GM10847 (cell line): ENCODE results near the gene CTNND2.

Experiments used
- POLR2A ChIP-seq: IDR thresholded peaks from 2 replicates; pipeline ENCODE4 v1.6.1; 2011; ENCODE audit not compliant: insufficient read length; ENCODE audit errors: extremely low read depth

Gene CTNND2

DNA sequence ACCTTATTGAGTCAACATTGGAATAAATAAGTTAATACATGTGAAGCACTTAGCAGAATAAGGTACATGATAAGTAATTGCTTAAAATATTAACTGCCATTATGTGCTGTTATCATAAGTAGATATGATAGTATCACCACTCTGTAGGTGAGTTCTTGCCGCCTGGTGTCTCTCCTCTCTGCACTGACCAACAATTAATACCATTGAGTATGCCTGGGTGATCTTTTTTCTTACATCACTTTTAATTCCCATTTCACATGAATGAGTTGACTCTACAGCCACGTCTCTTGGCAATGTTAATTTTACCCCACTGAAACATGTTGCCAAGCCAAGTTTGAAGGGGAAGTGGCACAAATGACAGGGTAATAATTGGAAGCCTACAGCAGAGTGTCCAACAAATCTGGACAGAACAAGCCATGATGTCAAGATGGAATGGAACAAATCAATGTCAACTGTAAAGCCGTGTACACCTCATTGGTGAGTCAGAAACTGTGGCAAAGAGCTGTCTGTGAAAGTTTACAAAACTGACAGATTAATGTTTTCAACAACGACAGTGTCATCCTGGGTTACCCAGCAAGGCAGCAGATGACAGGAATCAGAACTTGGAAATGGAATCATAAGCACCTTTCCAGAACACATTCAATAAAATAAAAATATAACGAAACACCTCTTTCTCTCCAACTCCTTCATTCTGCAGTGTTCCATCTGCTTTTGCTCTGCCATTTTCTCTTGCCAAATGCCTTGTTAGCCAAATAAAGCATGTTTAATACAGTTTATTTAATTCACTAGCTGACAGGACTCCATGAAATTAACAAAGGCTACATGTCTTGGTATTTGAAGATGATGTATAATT lies 330.9 kb downstream of the CTNND2 start:
- no peak for TF ChIP-seq POLR2A

DNA sequence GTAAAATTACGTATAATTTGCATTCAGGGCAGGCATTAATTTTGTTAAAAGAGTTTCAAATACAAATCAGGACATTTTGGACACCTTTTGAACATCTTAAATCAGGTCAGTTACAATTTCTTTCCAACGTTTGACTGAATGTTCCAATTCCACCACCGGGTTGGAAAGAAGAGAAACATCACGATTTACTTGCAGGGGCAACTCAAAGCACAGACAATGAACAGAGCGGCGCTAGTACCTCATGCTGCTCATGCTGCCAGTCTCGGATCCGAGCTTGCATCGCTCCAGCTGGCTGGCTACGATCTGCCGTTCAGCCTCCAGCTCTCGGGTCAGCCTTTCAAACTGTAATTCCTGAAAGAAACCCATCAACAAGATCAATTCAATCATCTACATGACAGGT lies 339.5 kb downstream of the CTNND2 start:
- no peak for TF ChIP-seq POLR2A

DNA sequence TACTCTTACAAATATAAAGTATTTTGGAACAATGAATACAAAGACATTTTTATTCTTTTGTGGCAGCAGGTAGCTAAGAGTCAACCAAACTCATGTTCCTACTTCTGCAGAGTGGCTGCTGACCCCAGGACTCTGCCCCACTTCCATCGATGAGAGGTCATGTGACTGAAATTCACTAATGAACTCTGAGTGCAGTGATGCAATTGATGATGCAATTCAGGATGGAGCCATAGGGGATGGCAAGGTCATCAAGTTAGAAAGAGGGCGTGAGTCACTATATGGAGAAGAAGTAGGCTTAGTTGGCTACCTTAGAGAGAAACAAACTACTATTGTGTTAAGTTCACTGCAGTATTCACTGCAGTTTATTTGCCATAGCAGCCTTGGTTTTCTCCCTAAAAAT lies 340.4 kb downstream of the CTNND2 start:
- TF ChIP-seq POLR2A: no peak

DNA sequence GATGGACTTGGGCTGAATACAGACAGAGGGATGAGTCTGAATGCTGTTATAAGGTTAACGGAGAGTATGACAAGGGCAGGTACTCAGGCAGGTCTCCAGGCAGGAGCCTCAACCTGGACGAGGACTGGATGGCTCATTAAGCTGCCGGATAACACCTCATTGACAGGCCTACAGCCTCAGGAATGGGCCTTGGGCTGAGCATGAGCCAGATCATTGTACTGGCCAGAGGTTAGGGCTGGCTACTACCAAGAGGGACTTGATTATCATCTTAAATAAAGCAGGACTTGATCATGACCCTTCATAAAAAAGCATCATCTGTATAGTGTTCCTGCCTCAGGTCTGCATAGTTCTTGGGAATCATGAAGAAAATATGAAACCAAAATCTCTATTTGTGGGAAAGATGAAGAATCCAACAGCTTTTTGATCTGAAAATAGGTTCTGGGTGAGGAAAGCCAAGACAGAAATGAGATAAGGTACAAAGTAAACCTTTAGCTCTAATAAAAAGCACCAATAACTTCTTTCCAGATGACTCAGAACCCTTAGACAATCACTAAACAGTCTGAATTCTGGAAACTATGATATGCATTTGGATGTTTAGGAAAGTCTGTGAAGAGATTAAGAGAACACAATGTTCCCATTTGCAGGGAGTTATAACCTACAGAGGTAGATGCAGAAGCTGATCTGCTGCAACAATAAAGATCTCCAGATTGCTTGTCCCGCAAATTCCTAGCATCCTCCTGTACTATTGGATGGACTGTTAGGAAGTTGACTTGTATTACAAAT lies 343.1 kb downstream of the CTNND2 start:
- TF ChIP-seq POLR2A: no peak

DNA sequence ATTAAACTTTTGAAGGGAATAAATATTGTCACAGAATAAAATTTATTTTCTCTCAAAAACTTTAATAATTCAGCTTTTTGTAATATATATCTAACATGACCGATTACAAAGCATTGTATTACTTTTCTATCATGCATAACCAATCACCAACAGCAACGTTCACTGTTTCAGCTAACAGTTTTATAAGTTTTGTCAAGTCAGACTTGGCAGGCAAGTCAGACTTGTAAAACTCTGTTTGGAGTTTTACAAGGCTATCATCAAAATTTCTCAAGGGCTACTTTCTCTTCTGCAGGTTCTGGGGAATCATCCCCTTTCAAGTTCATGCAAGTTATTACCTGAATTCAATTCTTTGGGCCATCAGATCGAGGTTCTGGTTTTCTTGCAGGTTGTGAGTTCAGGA lies 347.2 kb downstream of the CTNND2 start:
- TF ChIP-seq POLR2A: no peak

DNA sequence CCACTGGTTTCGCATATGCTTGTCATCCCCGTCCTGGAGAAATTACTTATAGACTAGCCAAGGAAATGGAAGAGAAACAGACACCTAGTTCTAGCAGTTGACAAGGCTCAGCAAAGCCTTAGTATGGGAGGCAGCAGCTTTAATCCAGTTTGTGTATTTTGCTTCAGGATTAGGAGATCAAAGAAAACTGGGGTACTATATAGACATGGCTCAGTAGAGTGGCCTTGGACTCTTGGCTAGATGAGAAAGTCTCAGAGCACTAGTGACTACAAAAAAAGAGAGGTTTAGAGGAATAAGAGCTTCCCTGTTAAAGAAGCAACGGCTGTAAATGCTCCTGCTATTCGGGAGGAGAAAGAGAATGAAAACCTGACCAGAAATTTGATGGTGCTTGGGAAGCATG lies 349.1 kb downstream of the CTNND2 start:
- TF ChIP-seq POLR2A: no peak

DNA sequence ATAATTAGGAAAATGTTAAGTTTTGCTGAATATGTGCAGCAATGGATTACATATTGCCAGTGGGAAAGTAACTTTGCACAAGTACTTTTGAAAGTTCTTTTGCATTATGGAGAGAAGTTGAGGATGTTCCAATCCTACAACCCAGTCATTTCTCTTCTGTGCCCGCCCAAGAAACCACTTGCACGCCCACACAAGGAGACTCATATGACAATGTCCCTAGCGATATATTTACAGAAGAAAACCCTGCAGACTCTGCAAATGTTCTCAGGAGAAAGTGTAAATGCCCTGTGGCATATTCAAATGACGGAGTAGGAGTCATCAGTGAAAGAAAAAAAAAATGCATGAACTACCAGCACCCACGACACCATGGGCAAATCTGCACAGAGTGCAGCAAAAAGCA lies 356.5 kb downstream of the CTNND2 start:
- TF ChIP-seq POLR2A: no peak

DNA sequence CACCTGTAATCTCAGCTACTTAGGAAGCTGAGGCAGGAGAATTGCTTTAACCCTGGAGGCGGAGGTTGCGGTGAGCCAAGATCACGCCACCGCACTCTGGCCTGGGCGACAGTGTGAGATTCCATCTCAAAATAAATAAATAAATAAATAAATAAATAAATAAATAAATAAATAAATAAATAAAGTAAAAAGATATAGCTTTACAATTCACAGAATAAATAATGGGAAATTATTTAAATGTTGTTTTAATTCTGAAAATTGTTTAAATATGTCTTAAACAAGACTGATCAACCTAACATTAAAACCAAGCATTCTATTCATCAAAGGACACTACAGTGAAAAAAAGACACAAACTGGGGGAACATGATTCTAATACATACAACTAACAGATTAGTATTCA lies 357.1 kb downstream of the CTNND2 start:
- TF ChIP-seq POLR2A: no peak

DNA sequence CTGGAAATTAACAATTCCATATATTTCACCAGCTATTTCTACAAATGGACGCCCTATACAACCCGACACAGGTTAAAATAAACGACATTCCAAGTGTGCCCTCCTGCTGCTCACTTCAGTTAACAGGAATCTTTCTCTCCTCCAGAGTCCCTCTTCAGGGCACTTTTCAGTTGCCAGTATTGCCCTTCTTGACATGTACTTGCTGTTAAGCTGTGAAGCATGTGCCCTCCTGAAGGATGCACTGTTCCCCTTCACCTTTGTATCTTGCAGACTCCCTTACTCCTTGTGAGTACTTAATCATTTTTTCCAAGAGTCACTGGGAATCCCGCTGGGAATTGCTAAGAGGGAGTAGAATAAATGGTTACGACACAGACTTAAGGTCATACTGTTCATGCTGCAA lies 364.1 kb downstream of the CTNND2 start:
- TF ChIP-seq POLR2A: no peak

DNA sequence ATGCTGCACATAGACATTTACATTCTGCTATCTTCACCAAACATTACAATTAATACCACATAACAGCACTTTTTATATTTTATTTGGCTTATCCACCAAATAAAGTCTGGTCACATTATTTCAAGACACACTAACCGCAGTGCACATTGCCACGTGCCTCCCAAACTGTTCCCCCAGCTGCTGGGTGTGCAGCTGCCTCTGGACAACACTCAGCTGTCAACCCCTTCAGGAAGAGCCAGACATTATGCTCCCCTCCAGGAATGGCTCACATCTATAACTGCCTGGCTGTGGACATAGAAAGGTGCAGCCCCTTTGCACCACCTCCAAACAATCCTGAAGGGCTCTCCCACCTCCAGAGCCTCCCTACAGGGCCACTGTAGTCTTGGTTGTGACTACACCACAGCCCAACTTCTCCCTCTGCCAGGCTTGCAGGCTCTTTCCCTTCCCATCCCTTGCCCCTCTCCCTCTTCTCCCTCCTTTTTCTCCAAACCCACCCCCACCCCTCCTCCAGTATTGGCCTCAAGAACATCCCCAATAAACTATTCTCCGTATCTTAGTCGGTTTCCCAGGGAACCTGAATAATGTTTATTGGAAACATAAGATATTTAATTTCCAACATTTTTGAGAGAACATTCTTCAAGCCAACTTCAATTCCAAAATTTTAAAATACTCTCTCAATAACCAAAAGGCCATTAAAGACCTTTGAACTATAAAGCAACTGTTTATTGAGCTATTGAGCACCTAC lies 372.3 kb downstream of the CTNND2 start:
- TF ChIP-seq POLR2A: no peak

DNA sequence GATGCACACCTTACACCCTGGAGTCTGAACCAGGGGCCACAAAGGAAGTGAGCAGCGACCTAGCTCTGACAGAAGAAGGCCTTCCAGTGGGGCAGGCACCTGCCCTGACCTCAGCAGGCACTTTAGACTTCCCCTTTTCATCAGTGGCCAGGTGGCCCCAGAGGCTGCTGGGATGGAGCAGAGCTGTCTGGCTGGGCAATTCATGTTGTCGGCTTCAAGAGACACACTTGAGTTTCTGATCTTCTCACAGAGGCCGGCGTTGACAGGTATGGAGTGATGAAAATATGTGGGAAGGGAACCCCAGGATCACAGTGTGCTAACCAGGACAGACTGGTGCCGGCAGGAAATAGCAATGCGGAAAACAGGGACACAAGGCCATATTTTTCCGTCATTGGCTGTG lies 375.5 kb downstream of the CTNND2 start:
- TF ChIP-seq POLR2A: no peak

DNA sequence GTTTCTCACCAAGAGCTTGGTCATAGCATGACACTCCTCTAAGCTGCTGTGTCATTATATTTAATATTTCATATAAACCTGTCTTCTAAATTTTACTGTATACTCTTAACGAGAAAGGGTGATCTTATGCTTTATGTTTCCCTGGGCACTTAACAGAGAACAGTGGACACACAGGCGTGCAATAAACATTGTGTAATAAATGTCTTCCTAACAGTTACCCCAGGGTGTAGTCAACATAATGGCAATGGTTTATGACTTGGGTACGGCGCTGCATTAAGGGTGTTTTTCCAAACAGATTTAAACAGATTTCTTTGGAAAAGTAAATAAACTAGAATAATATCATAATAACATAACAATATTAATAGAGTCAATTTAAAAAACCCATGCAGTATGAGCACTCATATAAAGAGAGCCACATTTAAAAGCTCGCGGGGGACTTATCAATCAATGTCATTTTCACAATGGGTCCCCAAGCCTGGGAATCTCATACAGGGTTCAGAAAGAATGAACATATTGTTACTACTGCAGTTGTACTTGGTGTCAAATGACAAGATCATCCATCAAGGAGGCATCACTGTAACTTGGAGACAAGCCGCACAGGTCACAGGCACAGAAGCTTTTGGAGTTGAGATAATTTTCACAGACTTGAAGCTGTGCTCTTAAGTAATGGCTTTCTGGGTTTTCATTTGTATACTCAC lies 376.4 kb downstream of the CTNND2 start:
- no peak for TF ChIP-seq POLR2A

DNA sequence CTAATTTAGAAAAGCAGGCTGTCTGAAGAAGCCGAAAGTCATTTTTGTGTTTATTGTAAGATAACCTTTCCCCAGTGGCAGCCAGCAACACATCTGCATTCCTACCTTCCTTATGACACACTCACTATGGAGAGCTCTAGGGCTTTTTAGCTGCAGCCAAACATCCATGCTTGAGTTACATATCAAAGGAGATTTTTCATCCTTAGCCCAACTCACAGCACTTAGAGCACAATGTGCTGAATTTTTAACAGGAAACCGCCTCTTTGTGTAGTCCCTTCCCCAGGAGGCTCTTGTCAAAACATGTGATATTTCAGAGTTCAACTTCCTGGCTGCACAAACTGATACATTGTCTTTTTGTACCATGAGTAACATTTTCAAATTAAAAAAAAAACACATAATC lies 379.2 kb downstream of the CTNND2 start:
- TF ChIP-seq POLR2A: no peak

DNA sequence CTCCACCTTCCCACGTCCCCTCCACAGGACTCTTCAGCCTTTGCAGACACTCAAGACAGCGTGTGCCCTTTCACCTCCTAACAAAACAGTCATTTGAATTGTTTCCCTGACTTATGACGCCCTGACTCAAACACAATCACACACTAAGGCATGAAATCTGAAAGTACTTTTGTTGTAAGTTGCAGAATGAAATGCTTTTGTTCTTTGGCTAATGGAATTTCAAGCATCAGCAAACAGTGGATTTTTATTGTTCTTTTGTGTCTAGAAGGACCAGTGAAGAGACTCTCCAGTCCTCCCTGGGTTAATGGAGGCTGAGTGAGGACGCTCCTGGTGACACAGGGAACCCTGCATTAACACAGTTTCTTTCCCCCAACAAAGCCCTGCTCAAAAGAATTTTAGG lies 380.1 kb downstream of the CTNND2 start:
- no peak for TF ChIP-seq POLR2A

DNA sequence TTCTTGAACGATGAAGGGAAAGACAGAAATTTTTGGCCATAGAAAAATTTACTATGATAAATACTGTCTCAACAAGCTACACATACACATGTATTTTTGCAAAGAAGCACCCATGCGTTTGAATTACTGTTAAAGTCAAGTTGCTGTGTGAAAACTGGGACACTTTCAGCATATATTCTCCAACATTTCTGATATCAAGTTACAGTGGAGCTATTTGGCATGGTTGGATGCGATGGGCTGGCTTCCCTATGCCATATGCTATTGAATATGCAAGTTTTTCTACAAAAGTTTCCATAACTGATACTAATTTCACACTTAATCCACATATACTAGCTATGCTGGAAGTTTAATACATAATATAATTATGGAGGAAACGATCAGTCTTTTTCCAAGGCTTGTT lies 381.4 kb downstream of the CTNND2 start:
- TF ChIP-seq POLR2A: no peak
